ENCODE data around the gene CCDC92. TPM values are rescaled to one million over a fixed set of nuclear protein-coding genes. Genes with fewer than 3 reads are reported as not detected.

CCDC92 gene
- total and polyA plus RNA-seq, 2 experiments from 2014 or later: 49.3 to 67.0 TPM

DNA sequence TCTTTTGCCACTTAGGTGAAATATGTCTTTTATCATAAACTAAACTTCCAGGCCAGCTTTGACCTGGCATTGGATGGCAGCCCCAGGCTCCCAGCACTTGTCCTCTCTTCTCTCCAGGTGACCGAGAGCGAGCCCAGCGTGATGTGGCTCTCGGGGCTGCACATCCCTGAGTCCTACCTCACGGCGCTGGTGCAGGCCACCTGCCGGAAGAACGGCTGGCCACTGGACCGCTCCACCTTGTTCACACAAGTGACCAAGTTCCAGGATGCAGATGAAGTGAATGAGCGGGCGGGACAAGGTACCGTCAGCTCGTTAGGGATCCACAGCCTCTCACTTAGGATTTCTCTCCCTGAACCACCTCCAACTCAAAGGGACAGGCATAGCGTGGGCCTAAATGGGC is 39.4 kb downstream of the CCDC92 start:
- Histone ChIP-seq H3K4me1 (ENCODE audit: low read depth) (peaks cover 9% of the 10 kb centered on the region), H3K27ac (no peak overlapping the region), H3K4me3 (no peak overlapping the region)

DNA sequence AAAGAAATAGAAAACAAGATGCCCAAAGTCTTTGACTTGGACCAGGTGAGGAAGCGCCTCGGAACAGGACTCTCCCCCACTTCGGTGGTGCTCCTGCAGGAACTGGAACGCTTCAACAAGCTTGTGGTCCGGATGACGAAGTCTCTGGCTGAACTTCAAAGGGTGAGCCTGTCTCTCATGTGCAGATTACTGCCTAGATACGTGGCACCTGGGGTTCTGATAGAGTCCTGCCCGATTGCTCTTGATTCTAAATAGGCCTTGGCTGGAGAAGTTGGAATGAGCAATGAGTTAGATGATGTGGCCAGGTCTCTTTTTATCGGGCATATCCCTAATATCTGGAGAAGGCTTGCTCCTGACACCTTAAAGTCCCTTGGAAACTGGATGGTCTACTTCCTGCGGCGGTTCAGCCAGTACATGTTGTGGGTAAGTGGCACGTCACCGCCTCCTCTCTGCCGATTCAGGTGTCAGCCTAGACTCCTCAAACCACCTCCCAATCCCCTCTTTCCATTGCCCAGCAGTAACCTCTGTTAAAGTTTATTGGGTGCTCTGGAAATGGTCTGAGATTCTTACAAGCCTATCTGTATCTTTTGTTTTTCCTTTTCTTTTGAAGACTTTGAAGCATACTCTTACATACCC is 40.8 kb downstream of the CCDC92 start:
- no peak overlapping the region for H3K27ac ChIP-seq
- peaks cover 7% of the 10 kb centered on the region for H3K36me3 ChIP-seq
- no peaks in the 10 kb centered on the region for H3K27me3 ChIP-seq
- TF ChIP-seq, protein P1, sequence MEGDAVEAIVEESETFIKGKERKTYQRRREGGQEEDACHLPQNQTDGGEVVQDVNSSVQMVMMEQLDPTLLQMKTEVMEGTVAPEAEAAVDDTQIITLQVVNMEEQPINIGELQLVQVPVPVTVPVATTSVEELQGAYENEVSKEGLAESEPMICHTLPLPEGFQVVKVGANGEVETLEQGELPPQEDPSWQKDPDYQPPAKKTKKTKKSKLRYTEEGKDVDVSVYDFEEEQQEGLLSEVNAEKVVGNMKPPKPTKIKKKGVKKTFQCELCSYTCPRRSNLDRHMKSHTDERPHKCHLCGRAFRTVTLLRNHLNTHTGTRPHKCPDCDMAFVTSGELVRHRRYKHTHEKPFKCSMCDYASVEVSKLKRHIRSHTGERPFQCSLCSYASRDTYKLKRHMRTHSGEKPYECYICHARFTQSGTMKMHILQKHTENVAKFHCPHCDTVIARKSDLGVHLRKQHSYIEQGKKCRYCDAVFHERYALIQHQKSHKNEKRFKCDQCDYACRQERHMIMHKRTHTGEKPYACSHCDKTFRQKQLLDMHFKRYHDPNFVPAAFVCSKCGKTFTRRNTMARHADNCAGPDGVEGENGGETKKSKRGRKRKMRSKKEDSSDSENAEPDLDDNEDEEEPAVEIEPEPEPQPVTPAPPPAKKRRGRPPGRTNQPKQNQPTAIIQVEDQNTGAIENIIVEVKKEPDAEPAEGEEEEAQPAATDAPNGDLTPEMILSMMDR (IDR thresholded peaks at IDR 0.05; ENCODE audit: low read depth, low read length): no peak
- no peaks in the 10 kb centered on the region for H3K9me3 ChIP-seq (ENCODE audit: low read depth)
- no peak overlapping the region for H3K4me3 ChIP-seq
- peaks cover 9% of the 10 kb centered on the region for H3K4me1 ChIP-seq (ENCODE audit: low read depth)
- no peak for DNase-seq (ENCODE audit: low read depth in 1 of 2, low spot score in 1 of 2)

More for the DNA sequence above, 39.4 kb downstream of the CCDC92 start:
- H3K9me3 ChIP-seq (ENCODE audit: low read depth): no peaks in the 10 kb centered on the region
- TF ChIP-seq, protein P1 (IDR thresholded peaks at IDR 0.05; ENCODE audit: low read depth, low read length): no peak
- H3K36me3 ChIP-seq: peaks cover 9% of the 10 kb centered on the region
- DNase-seq (ENCODE audit: low read depth in 1 of 2, low spot score in 1 of 2): no peak
- H3K27me3 ChIP-seq: no peaks in the 10 kb centered on the region

DNA sequence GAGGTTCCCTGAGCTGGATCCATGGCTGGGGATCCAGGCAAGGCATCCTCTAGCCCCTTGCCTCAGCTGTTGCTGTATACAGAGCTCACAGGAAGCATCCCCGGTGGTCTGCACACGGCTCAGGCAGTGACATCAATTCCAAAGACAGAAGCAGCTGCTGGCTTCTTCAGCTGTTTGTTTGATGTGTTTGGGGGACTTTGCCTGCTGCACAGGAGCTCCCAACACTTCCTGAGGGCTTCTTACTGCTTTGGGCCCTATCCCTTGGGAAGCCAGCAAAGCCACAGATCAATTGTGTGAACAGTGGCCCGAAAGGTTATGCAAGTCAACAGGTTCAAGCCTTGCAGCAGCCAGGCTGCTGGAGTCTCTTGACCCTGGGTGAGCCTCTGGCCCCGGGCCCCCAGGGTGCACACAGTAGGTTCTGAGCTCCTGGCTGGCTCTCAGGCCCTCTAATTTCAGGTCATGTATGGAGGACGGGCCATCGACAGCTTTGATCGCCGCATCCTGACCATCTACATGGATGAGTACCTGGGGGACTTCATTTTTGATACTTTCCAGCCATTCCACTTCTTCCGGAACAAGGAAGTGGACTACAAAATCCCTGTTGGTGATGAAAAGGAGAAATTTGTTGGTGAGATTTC is 42.6 kb downstream of the CCDC92 start:
- Histone ChIP-seq H3K4me3 (no peak overlapping the region), H3K27ac (no peak overlapping the region), H3K9me3 (ENCODE audit: low read depth) (no peaks in the 10 kb centered on the region), H3K36me3 (no peaks in the 10 kb centered on the region), H3K4me1 (ENCODE audit: low read depth) (peaks cover 9% of the 10 kb centered on the region), H3K27me3 (no peaks in the 10 kb centered on the region)
- TF ChIP-seq, protein P1 (IDR thresholded peaks at IDR 0.05; ENCODE audit: low read depth, low read length): no peak
- no peak for DNase-seq (ENCODE audit: low read depth in 1 of 2, low spot score in 1 of 2)

DNA sequence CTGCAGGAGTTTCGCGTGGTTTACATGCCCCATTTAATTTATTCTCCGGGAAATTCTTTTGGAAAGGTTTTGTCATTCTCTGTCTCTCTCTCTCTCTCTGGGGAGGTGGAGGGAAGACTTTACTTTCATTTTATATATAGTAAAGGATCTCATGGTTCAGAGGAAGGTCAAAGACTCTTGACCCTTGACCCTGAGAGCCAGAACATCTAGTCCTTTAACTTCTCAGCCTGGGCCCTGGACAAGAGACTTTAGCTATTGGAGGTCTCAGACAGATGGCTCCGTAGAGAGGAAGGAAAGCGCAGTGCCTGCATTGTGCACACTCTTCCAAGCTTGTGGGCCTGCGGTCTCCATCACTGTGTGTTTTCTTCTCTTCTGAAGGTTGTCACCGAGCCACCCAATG is 43.7 kb downstream of the CCDC92 start:
- Histone ChIP-seq H3K4me3 (no peak overlapping the region), H3K36me3 (no peaks in the 10 kb centered on the region), H3K27me3 (no peaks in the 10 kb centered on the region), H3K27ac (no peak overlapping the region), H3K4me1 (ENCODE audit: low read depth) (peaks cover 9% of the 10 kb centered on the region), H3K9me3 (ENCODE audit: low read depth) (no peaks in the 10 kb centered on the region)
- no peak for DNase-seq (ENCODE audit: low read depth in 1 of 2, low spot score in 1 of 2)
- TF ChIP-seq, protein P1 (IDR thresholded peaks at IDR 0.05; ENCODE audit: low read depth, low read length): no peak

DNA sequence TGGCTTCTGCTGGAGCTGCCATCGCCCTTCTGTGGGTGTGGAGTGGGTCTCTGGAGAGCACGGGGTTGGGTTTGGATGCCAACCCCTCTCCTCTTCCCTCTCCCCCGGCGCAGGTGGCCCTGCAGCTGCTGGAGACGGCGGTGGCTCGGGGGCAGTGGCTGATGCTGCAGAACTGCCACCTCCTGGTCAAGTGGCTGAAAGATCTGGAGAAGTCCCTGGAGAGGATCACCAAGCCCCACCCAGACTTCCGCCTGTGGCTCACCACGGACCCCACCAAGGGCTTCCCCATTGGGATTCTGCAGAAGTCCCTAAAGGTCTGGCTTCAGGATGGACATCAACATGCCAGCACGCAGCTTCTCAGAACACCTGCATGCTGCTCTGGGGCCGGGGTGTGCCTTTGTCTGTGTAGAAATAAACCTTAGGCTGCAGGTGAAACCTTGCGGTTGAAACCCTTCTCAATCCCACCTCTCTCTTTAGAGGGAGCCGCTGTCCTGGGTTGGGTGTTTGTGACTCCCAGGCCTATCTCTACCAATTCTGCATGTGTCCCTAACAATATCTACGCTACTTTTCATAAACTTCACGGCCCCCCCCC is 44.3 kb downstream of the CCDC92 start:
- TF ChIP-seq, protein P1 (IDR thresholded peaks at IDR 0.05; ENCODE audit: low read depth, low read length): no peak
- H3K4me3 ChIP-seq: no peak overlapping the region
- no peaks in the 10 kb centered on the region for H3K9me3 ChIP-seq (ENCODE audit: low read depth)
- no peak overlapping the region for H3K27ac ChIP-seq
- peaks cover 9% of the 10 kb centered on the region for H3K4me1 ChIP-seq (ENCODE audit: low read depth)
- H3K36me3 ChIP-seq: no peaks in the 10 kb centered on the region
- no peaks in the 10 kb centered on the region for H3K27me3 ChIP-seq
- DNase-seq (ENCODE audit: low read depth in 1 of 2, low spot score in 1 of 2): no peak
